ENCODE measurements around the gene FGF22.

- TF ChIP-seq POLR2A (IDR thresholded peaks at IDR 0.05; ENCODE audit: low read depth, low read length) (no peak), TAF1 (IDR thresholded peaks at IDR 0.05; ENCODE audit: low read depth, low read length) (no peak), POLR2AphosphoS5 (IDR thresholded peaks at IDR 0.05; ENCODE audit: low read depth, low read length) (no peak)
These were observed 21.2 kb downstream of the FGF22 start for GRCh38 chr19:660793-661426.

All from GM12891 (cell line).